SK-N-SH (cell line): ENCODE results near the gene FMOD. TPM values are rescaled to one million over a fixed set of nuclear protein-coding genes. Genes with fewer than 3 reads are reported as not detected.

Experiments used
- CTCF ChIA-PET: fragments of 300-600, 350-600 bp; formaldehyde crosslinking; extraction: SDS; loops from one replicate; lab custom pipeline; 2021; lab: Yijun Ruan, JAX
- POLR2A ChIA-PET: fragments of 350-600 bp; sonication (Branson Sonifier 250); formaldehyde crosslinking; extraction: SDS; loops from one replicate; lab custom pipeline; 2020; ENCODE audit warnings: antibody characterized with exemption, inconsistent platforms; lab: Yijun Ruan, JAX
- DNase-seq: peaks from one replicate; pipeline ENCODE4 v3.0.0; 2012
- H2AFZ ChIP-seq: fragments of 200-600 bp; sonication (generic); 2 replicates; pipeline ENCODE4 v1.8.1; 2016; ENCODE audit warnings: antibody characterized with exemption, mild to moderate bottlenecking, low read depth
- H3F3A ChIP-seq: fragments of 200-600 bp; sonication (generic); replicated peaks from 2 replicates; pipeline ENCODE3; 2016; ENCODE audit warnings: antibody characterized with exemption, mild to moderate bottlenecking; ENCODE audit not compliant: insufficient read depth
- H3K27ac ChIP-seq, 2 experiments: fragments of 200-500 bp in 1 of 2; fragments of 200-600 bp in 1 of 2; sonication (Bioruptor generic) in 1 of 2; sonication (generic), shearing (Covaris generic) in 1 of 2; 2 replicates each; pipeline versions ENCODE4 v1.5.1 to v1.6.1; 2014 to 2016; ENCODE audit warnings: low read depth in 2 of 2, inconsistent platforms in 1 of 2, low read length in 1 of 2, mild to moderate bottlenecking in 1 of 2, mixed read lengths in 1 of 2
- H3K27me3 ChIP-seq: fragments of 200-600 bp; sonication (generic), shearing (Covaris generic); 2 replicates; pipeline ENCODE4 v1.6.1; 2016; ENCODE audit warnings: mixed run types; ENCODE audit not compliant: insufficient read depth
- H3K36me3 ChIP-seq, 2 experiments: fragments of 200-500 bp in 1 of 2; fragments of 200-600 bp in 1 of 2; sonication (Bioruptor generic) in 1 of 2; sonication (generic) in 1 of 2; replicated peaks in 1 of 2; 2 replicates each; pipeline versions ENCODE3 to v1.5.1; 2014 to 2016; ENCODE audit warnings: low read length in 1 of 2, mild to moderate bottlenecking in 1 of 2; ENCODE audit not compliant: insufficient read depth in 2 of 2, control insufficient read depth in 1 of 2
- H3K4me1 ChIP-seq, 2 experiments: fragments of 200-500 bp in 1 of 2; fragments of 200-600 bp in 1 of 2; sonication (Bioruptor generic) in 1 of 2; sonication (generic), shearing (Covaris generic) in 1 of 2; 2 replicates each; pipeline versions ENCODE4 v1.5.1 to v1.6.1; 2014 to 2016; ENCODE audit warnings: low read depth in 1 of 2, low read length in 1 of 2, mixed run types in 1 of 2; ENCODE audit not compliant: insufficient read depth in 2 of 2, control insufficient read depth in 1 of 2
- H3K4me2 ChIP-seq: fragments of 200-600 bp; sonication (generic), shearing (Covaris generic); 2 replicates; pipeline ENCODE4 v1.6.1; 2017; ENCODE audit warnings: mixed run types
- H3K4me3 ChIP-seq, 2 experiments: fragments of 200-500 bp in 1 of 2; fragments of 200-600 bp in 1 of 2; sonication (Bioruptor generic) in 1 of 2; sonication (generic), shearing (Covaris generic) in 1 of 2; 2 replicates each; pipeline versions ENCODE4 v1.5.1 to v1.8.1; 2014 to 2016; ENCODE audit warnings: low read depth in 2 of 2, inconsistent platforms in 1 of 2, low read length in 1 of 2, mild to moderate bottlenecking in 1 of 2, mixed read lengths in 1 of 2, moderate library complexity in 1 of 2
- H3K79me2 ChIP-seq: fragments of 200-600 bp; sonication (generic); 2 replicates; pipeline ENCODE4 v1.8.1; 2017; ENCODE audit warnings: mild to moderate bottlenecking; ENCODE audit not compliant: insufficient read depth
- H3K9ac ChIP-seq: fragments of 200-600 bp; sonication (generic); 2 replicates; pipeline ENCODE4 v1.6.1; 2017; ENCODE audit warnings: mixed run types
- H3K9me2 ChIP-seq: fragments of 200-600 bp; sonication (generic); 2 replicates; pipeline ENCODE4 v1.6.1; 2017; ENCODE audit warnings: mixed run types
- H3K9me3 ChIP-seq: fragments of 200-600 bp; sonication (generic); 2 replicates; pipeline ENCODE4 v1.6.1; 2017; ENCODE audit warnings: mixed run types, mild to moderate bottlenecking, moderate library complexity
- H4K20me1 ChIP-seq: fragments of 200-600 bp; sonication (generic); 2 replicates; pipeline ENCODE4 v1.6.1; 2017; ENCODE audit warnings: mild to moderate bottlenecking, mixed run types; ENCODE audit not compliant: insufficient read depth
- CHD2 ChIP-seq: fragments of 150-350 bp; IDR thresholded peaks from 2 replicates; pipeline ENCODE4 v1.6.1; 2018; ENCODE audit warnings: low read length; ENCODE audit not compliant: partially characterized antibody
- ELF1 ChIP-seq: IDR thresholded peaks from 2 replicates; pipeline ENCODE4 v1.4.0; 2012
- EZH2phosphoT487 ChIP-seq: fragments of 200-600 bp; sonication (generic); IDR thresholded peaks from 2 replicates; pipeline ENCODE4 v1.6.1; 2017; ENCODE audit warnings: low read depth, mixed run types, mild to moderate bottlenecking, antibody characterized with exemption, moderate library complexity, borderline replicate concordance
- FOXJ3 ChIP-seq: sonication (generic); formaldehyde crosslinking; IDR thresholded peaks from 2 replicates; pipeline ENCODE4 v1.5.1; 2020; ENCODE audit warnings: mild to moderate bottlenecking, missing genetic modification reagents
- GABPA ChIP-seq: IDR thresholded peaks from 2 replicates; pipeline ENCODE4 v1.4.0; 2012; ENCODE audit warnings: low read depth, mild to moderate bottlenecking
- MEF2A ChIP-seq: IDR thresholded peaks from 2 replicates; pipeline ENCODE4 v1.4.0; 2012; ENCODE audit warnings: low read depth, borderline replicate concordance
- MXI1 ChIP-seq: IDR thresholded peaks from 2 replicates; pipeline ENCODE4 v1.6.1; 2012; ENCODE audit warnings: mild to moderate bottlenecking, low read depth, low read length, improper control_type of control experiment
- NRF1 ChIP-seq: IDR thresholded peaks from 2 replicates; pipeline ENCODE4 v1.6.1; 2012; ENCODE audit warnings: low read depth, mild to moderate bottlenecking, low read length
- RAD21 ChIP-seq: IDR thresholded peaks from 2 replicates; pipeline ENCODE4 v1.6.1; 2012; ENCODE audit warnings: mild to moderate bottlenecking, low read length
- SMC3 ChIP-seq: IDR thresholded peaks from 2 replicates; pipeline ENCODE4 v1.6.1; 2012; ENCODE audit warnings: low read depth, low read length, improper control_type of control experiment
- TCF12 ChIP-seq: IDR thresholded peaks from 2 replicates; pipeline ENCODE4 v1.4.0; 2012
- TEAD4 ChIP-seq: IDR thresholded peaks from 2 replicates; pipeline ENCODE4 v1.4.0; 2012; ENCODE audit warnings: mild to moderate bottlenecking, borderline replicate concordance; ENCODE audit not compliant: insufficient read depth
- USF1 ChIP-seq: IDR thresholded peaks from 2 replicates; pipeline ENCODE4 v1.4.0; 2012; ENCODE audit warnings: low read depth, borderline replicate concordance
- USF2 ChIP-seq: fragments of 150-350 bp; IDR thresholded peaks from 2 replicates; pipeline ENCODE4 v1.6.1; 2017; ENCODE audit warnings: antibody characterized with exemption, low read length, low read depth, borderline replicate concordance
- WGBS: methylation state at CpG from one replicate; pipeline ENCODE4 v1.1.6; 2017; ENCODE audit warnings: low lambda C conversion rate; 5-methylcytosine and 5-hydroxymethylcytosine counted together
- polyA plus RNA-seq, 3 experiments: library from polyadenylated mRNA; depleted of rRNA; stranded (reverse); fragments of >200 nt; gene quantifications; 2 replicates each; pipeline ENCODE4 v1.2.3, GENCODE V29; 2012
- TF ChIP-seq, protein P1 (sequence below): fragments of 150-350 bp; IDR thresholded peaks from 2 replicates; pipeline ENCODE4 v1.6.1; 2016; ENCODE audit warnings: mild to moderate bottlenecking, low read depth, low read length

The FMOD gene
- polyA plus RNA-seq, 1 of the 3 experiments (the other 2 are of a cell fraction), result not detected

GRCh38 chr1:203321273-203322052, 29.5 kb downstream of the FMOD start (continued):
- no peak for TF ChIP-seq TEAD4

DNA sequence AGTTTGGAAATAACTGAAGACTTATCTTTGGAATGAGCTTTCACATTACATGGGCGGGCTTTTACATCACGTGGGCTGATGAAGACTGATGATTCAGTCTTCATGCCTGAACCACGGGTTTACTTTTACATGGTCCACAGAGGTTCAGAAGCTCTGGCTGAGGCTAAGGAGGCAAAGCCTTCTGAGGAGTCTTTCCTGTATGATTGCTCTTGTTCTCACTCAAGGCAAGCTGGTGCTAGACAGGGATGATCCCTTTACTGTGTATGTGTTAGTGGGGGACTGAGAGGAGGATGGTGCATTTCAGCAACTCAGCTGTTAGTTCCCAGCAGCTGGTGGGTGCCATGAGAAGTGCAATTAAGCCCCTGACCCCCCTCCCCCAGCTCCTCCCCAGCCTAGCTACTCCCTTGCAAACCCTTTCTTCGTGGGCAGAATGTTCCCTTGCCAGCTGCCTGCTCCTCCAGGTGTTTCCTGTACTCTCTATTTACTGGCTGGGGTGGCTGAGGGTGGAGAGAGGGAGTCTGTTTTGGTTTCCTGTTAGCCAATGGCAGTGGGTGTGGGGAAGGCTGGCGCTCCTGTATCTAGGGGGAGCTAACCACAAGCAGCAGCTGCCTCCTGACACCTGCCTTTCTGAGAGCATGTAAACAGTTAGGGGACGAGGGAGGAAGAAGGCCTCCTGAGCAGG, 30.2 kb downstream of the FMOD start:
- POLR2A ChIA-PET, result no interaction called here

More for the DNA sequence above, 30.2 kb downstream of the FMOD start:
- 58% methylated on average over 6 of the region's 6 CpGs for WGBS
- no peak overlapping the region for H3K4me2 ChIP-seq
- no peak overlapping the region for H3K27ac ChIP-seq
- H3K36me3 ChIP-seq, result no peaks in the 10 kb centered on the region
- peaks cover 26% of the 10 kb centered on the region for H3K27me3 ChIP-seq
- H3K9me3 ChIP-seq, result no peaks in the 10 kb centered on the region
- H3K9ac ChIP-seq, result no peak overlapping the region
- no peak overlapping the region for H2AFZ ChIP-seq
- no peak for TF ChIP-seq NRF1
- TF ChIP-seq FOXJ3, result no peak
- no peak for TF ChIP-seq CHD2
- no peak for TF ChIP-seq MEF2A
- no peak for TF ChIP-seq EZH2phosphoT487
- no peak for TF ChIP-seq TCF12
- TF ChIP-seq SMC3, result no peak
- TF ChIP-seq, protein P1, sequence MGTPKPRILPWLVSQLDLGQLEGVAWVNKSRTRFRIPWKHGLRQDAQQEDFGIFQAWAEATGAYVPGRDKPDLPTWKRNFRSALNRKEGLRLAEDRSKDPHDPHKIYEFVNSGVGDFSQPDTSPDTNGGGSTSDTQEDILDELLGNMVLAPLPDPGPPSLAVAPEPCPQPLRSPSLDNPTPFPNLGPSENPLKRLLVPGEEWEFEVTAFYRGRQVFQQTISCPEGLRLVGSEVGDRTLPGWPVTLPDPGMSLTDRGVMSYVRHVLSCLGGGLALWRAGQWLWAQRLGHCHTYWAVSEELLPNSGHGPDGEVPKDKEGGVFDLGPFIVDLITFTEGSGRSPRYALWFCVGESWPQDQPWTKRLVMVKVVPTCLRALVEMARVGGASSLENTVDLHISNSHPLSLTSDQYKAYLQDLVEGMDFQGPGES, result no peak
- no peak for TF ChIP-seq USF1
- TF ChIP-seq ELF1, result no peak
- no peak for TF ChIP-seq USF2
- TF ChIP-seq MXI1, result no peak
- TF ChIP-seq GABPA, result no peak
- TF ChIP-seq TEAD4, result no peak
- TF ChIP-seq RAD21, result no peak
- no peaks in the 10 kb centered on the region for H3K9me2 ChIP-seq
- no peak overlapping the region for H3K4me3 ChIP-seq
- peaks cover 4% of the 10 kb centered on the region for H3F3A ChIP-seq
- DNase-seq, result no peak
- CTCF ChIA-PET, result interaction anchor here (1.6 to 9.5 kb wide), 5 partner anchors 14 to 167 kb away, joined by 5 to 123 read pairs (median 20); partner anchors contain the start of gene BTG2
- peaks cover 3 to 39% of the 10 kb centered on the region in 2 experiments; a peak in 1 of 4 replicates for H3K4me1 ChIP-seq
- no peaks in the 10 kb centered on the region for H3K79me2 ChIP-seq
- no peaks in the 10 kb centered on the region for H4K20me1 ChIP-seq
